Osteoblast (primary cell): ENCODE measurements around the gene NAPSA. TPM values are rescaled to one million over a fixed set of nuclear protein-coding genes. Genes with fewer than 3 reads are reported as not detected.

ENCODE experiments used
- DNase-seq: peaks from one replicate; pipeline ENCODE4 v3.0.0; 2011; ENCODE audit warnings: low spot score, mixed read lengths; ENCODE audit not compliant: insufficient read length; ENCODE audit errors: missing footprints
- H2AFZ ChIP-seq: 2 replicates; pipeline ENCODE4 v1.6.0; 2011; ENCODE audit warnings: mild to moderate bottlenecking, low read length
- H3K27ac ChIP-seq: 2 replicates; pipeline ENCODE4 v1.5.1; 2011; ENCODE audit warnings: mild to moderate bottlenecking, low read depth, low read length, moderate library complexity
- H3K27me3 ChIP-seq: 2 replicates; pipeline ENCODE4 v1.6.0; 2012; ENCODE audit warnings: mild to moderate bottlenecking, control low read depth, inconsistent platforms, low read length, moderate library complexity; ENCODE audit not compliant: insufficient read depth
- H3K36me3 ChIP-seq: 2 replicates; pipeline ENCODE4 v1.5.1; 2011; ENCODE audit warnings: mild to moderate bottlenecking, low read length, control low read depth, moderate library complexity; ENCODE audit not compliant: insufficient read depth
- H3K4me1 ChIP-seq: 2 replicates; pipeline ENCODE4 v1.5.1; 2011; ENCODE audit warnings: mild to moderate bottlenecking, low read length, control low read depth, moderate library complexity; ENCODE audit not compliant: insufficient read depth
- H3K4me2 ChIP-seq: 2 replicates; pipeline ENCODE4 v1.6.0; 2011; ENCODE audit warnings: mild to moderate bottlenecking, low read length; ENCODE audit not compliant: insufficient read depth
- H3K4me3 ChIP-seq: fragments of 200-600 bp; sonication (generic); 3 replicates; pipeline ENCODE4 v1.5.1; 2012; ENCODE audit warnings: mild to moderate bottlenecking, low read length, inconsistent platforms; ENCODE audit not compliant: insufficient read depth
- H3K79me2 ChIP-seq: 2 replicates; pipeline ENCODE4 v1.6.0; 2012; ENCODE audit warnings: mild to moderate bottlenecking, low read length, control low read depth, inconsistent platforms; ENCODE audit not compliant: insufficient read depth
- H3K9me3 ChIP-seq: 2 replicates; pipeline ENCODE4 v1.5.1; 2011; ENCODE audit warnings: low read depth, low read length, control low read depth
- H4K20me1 ChIP-seq: 2 replicates; pipeline ENCODE4 v1.6.0; 2012; ENCODE audit warnings: mild to moderate bottlenecking, low read length, control low read depth; ENCODE audit not compliant: insufficient read depth
- total RNA-seq: library from RNA; depleted of rRNA; stranded (reverse); fragments of >200 nt; gene quantifications from 2 replicates; pipeline ENCODE4 v1.2.3, GENCODE V29; 2012
- TF ChIP-seq, protein P1 (sequence below): IDR thresholded peaks from 2 replicates; pipeline ENCODE4 v1.5.1; 2011; ENCODE audit warnings: mild to moderate bottlenecking, low read depth, low read length, moderate library complexity; ENCODE audit errors: extremely low read depth

NAPSA gene
- total RNA-seq, 1 donor = under 0.01 TPM

DNA sequence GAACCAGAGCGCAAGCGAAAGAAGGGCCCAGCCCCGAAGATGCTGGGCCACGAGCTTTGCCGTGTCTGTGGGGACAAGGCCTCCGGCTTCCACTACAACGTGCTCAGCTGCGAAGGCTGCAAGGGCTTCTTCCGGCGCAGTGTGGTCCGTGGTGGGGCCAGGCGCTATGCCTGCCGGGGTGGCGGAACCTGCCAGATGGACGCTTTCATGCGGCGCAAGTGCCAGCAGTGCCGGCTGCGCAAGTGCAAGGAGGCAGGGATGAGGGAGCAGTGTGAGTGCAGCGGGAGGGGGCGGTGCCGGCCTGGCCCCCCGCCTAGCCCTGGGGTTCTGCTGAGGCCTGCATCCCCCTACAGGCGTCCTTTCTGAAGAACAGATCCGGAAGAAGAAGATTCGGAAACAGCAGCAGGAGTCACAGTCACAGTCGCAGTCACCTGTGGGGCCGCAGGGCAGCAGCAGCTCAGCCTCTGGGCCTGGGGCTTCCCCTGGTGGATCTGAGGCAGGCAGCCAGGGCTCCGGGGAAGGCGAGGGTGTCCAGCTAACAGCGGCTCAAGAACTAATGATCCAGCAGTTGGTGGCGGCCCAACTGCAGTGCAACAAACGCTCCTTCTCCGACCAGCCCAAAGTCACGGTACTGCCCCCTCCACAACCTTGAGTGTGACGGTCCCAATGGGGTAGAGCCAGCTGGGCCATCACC is 12.9 kb upstream of the NAPSA start:
- H3K36me3 ChIP-seq = peaks cover 50% of the 10 kb centered on the region
- no peaks in the 10 kb centered on the region for H3K27me3 ChIP-seq
- H3K4me1 ChIP-seq = peaks cover 3% of the 10 kb centered on the region
- H3K79me2 ChIP-seq = peaks cover 5% of the 10 kb centered on the region
- H3K27ac ChIP-seq = no peak overlapping the region
- peaks cover 18% of the 10 kb centered on the region for H4K20me1 ChIP-seq
- TF ChIP-seq, protein P1, sequence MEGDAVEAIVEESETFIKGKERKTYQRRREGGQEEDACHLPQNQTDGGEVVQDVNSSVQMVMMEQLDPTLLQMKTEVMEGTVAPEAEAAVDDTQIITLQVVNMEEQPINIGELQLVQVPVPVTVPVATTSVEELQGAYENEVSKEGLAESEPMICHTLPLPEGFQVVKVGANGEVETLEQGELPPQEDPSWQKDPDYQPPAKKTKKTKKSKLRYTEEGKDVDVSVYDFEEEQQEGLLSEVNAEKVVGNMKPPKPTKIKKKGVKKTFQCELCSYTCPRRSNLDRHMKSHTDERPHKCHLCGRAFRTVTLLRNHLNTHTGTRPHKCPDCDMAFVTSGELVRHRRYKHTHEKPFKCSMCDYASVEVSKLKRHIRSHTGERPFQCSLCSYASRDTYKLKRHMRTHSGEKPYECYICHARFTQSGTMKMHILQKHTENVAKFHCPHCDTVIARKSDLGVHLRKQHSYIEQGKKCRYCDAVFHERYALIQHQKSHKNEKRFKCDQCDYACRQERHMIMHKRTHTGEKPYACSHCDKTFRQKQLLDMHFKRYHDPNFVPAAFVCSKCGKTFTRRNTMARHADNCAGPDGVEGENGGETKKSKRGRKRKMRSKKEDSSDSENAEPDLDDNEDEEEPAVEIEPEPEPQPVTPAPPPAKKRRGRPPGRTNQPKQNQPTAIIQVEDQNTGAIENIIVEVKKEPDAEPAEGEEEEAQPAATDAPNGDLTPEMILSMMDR = no peak
- DNase-seq = no peak
- H3K4me3 ChIP-seq = no peak overlapping the region
- no peak overlapping the region for H3K4me2 ChIP-seq
- H2AFZ ChIP-seq = no peak overlapping the region
- H3K9me3 ChIP-seq = no peaks in the 10 kb centered on the region

DNA sequence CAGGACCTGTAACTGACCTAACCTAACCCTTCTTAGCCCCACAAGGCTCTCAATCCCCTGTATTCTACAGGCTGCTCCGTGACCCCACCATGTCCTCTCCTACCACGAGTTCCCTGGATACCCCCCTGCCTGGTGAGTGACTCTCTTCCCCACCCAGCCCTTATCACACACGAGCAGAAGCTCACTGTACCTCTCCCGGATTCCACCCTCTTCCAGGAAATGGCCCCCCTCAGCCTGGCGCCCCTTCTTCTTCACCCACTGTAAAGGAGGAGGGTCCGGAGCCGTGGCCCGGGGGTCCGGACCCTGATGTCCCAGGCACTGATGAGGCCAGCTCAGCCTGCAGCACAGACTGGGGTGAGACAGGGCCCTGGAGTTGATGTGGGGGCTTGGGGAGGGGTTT is 12.1 kb upstream of the NAPSA start:
- Histone ChIP-seq H3K9me3 (no peaks in the 10 kb centered on the region), H3K4me2 (no peak overlapping the region), H3K27ac (no peak overlapping the region), H3K27me3 (no peaks in the 10 kb centered on the region), H3K36me3 (peaks cover 49% of the 10 kb centered on the region), H3K4me1 (peaks cover 3% of the 10 kb centered on the region), H3K4me3 (no peak overlapping the region), H2AFZ (no peak overlapping the region), H3K79me2 (peaks cover 5% of the 10 kb centered on the region), H4K20me1 (peaks cover 18% of the 10 kb centered on the region)
- DNase-seq = no peak
- TF ChIP-seq, protein P1 = no peak

DNA sequence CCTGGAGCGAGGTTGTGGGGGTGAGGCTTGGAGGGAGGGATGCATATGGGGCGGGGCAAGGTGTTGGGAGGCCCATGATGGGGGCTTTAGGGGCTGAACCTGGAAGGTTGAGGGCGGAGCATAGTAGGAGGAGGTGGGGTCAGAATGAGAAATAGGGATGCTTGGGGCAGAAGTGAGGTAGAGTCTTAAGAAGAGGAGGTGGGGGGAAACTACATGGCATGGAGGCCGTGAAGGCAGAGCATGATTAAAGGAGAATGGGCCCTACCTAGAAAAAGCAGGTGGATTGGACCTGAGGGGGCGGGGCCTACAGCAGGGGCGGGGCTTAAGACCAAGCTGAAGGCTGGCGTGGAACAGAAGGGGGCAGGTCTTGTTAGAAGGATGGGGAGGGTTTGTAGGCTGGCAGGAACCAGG is 11.6 kb upstream of the NAPSA start:
- peaks cover 3% of the 10 kb centered on the region for H3K4me1 ChIP-seq
- peak overlapping the region; percentile 37 for H3K4me3 ChIP-seq
- peaks cover 18% of the 10 kb centered on the region for H4K20me1 ChIP-seq
- DNase-seq = no peak
- H3K27me3 ChIP-seq = no peaks in the 10 kb centered on the region
- peaks cover 46% of the 10 kb centered on the region for H3K36me3 ChIP-seq
- H3K4me2 ChIP-seq = no peak overlapping the region
- H3K79me2 ChIP-seq = peaks cover 5% of the 10 kb centered on the region
- no peaks in the 10 kb centered on the region for H3K9me3 ChIP-seq
- no peak overlapping the region for H2AFZ ChIP-seq
- H3K27ac ChIP-seq = no peak overlapping the region
- TF ChIP-seq, protein P1 = no peak

DNA sequence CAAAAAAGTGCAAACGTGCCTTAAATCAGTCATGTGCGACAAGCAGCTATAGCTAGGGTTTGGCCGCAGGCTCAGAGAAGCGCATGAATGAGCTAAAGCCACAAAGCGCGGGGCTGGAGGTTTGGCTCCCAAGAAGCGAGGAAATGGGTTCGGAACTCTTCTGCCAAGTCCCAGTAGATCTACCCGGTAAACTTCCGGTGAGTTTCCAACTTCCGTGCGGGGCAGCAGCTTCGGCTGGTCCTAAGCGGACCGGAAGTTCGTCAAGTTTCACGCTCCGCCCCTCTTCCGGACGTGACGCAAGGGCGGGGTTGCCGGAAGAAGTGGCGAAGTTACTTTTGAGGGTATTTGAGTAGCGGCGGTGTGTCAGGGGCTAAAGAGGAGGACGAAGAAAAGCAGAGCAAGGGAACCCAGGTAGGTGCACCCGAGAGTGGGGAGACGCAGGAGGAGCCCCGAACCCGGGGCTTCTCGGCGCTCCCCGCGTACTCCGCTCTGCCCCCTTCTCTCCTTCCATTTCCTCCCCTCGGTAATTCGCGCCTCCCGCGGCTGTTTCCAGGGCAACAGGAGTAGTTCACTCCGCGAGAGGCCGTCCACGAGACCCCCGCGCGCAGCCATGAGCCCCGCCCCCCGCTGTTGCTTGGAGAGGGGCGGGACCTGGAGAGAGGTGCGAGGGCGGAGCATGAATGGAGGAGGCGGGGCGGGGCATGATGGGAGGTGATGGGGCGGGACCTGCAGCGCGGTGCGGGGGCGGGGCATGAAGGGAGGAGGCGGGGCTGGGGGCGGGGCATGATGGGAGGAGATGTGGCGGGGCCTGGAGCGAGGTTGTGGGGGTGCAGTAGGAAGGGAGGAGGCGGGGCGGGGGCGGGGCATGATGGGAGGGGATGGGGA is 11.0 kb upstream of the NAPSA start, which contains the start of gene NR1H2:
Gene NR1H2, plus strand, starts transcription at position 292 of the 885 bp plus-strand sequence. CDS start 1,149 bp downstream, outside the sequence.
- Histone ChIP-seq H2AFZ (peak within 1 kb of the TSS; percentile 96), H3K9me3 (no peaks in the 10 kb centered on the region), H3K27me3 (no peaks in the 10 kb centered on the region), H4K20me1 (peaks cover 18% of the 10 kb centered on the region), H3K4me2 (peak within 1 kb of the TSS; percentile 85), H3K36me3 (peaks cover 39% of the 10 kb centered on the region), H3K27ac (peak within 1 kb of the TSS; percentile 100), H3K4me1 (peaks cover 3% of the 10 kb centered on the region), H3K4me3 (peak within 1 kb of the TSS; percentile 99), H3K79me2 (peaks cover 5% of the 10 kb centered on the region)
- peak; percentile 97 for DNase-seq
- TF ChIP-seq, protein P1 = no peak
